IPS DF 6.9 (cell line): ENCODE measurements around the gene KIAA0825.

Source experiments
- DNase-seq: peaks from one replicate; pipeline ENCODE4 v3.0.0-alpha.2; 2013; ENCODE audit warnings: low read depth, low spot score
- H3K27ac ChIP-seq: one replicate; pipeline ENCODE4 v1.5.1; 2013; ENCODE audit warnings: low read length, control low read depth
- H3K27me3 ChIP-seq: 2 replicates; pipeline ENCODE4 v1.6.1; 2013; ENCODE audit warnings: mild to moderate bottlenecking, low read length; ENCODE audit not compliant: control insufficient read depth, insufficient read depth
- H3K36me3 ChIP-seq: 2 replicates; pipeline ENCODE4 v1.6.1; 2013; ENCODE audit warnings: low read length; ENCODE audit not compliant: control insufficient read depth, insufficient read depth
- H3K4me1 ChIP-seq: 2 replicates; pipeline ENCODE4 v1.6.1; 2013; ENCODE audit warnings: low read length; ENCODE audit not compliant: control insufficient read depth, insufficient read depth
- H3K4me3 ChIP-seq: 2 replicates; pipeline ENCODE4 v1.5.1; 2013; ENCODE audit warnings: mild to moderate bottlenecking, low read length
- H3K9me3 ChIP-seq: 2 replicates; pipeline ENCODE4 v1.6.1; 2013; ENCODE audit warnings: low read length, inconsistent platforms; ENCODE audit not compliant: control insufficient read depth, insufficient read depth
- whole genome bisulfite sequencing: extraction: QIAGEN DNeasy Blood & Tissue Kit; methylation state at CpG from one replicate; pipeline ENCODE4 v1.1.7; 2013; ENCODE audit warnings: mixed read lengths, missing lambda C conversion rate; ENCODE audit not compliant: insufficient read length, insufficient coverage; 5-methylcytosine and 5-hydroxymethylcytosine counted together

KIAA0825 gene

GRCh38 chr5:94623877-94624276 lies 5.5 kb upstream of the KIAA0825 start:
- H3K27ac ChIP-seq = no peak overlapping the region
- H3K27me3 ChIP-seq = no peaks in the 10 kb centered on the region
- no peaks in the 10 kb centered on the region for H3K4me1 ChIP-seq
- H3K36me3 ChIP-seq = no peaks in the 10 kb centered on the region
- H3K9me3 ChIP-seq = no peaks in the 10 kb centered on the region
- H3K4me3 ChIP-seq = no peak overlapping the region
- no CpG with 5 or more reads among the region's 2 CpGs for WGBS
- no peak for DNase-seq

DNA sequence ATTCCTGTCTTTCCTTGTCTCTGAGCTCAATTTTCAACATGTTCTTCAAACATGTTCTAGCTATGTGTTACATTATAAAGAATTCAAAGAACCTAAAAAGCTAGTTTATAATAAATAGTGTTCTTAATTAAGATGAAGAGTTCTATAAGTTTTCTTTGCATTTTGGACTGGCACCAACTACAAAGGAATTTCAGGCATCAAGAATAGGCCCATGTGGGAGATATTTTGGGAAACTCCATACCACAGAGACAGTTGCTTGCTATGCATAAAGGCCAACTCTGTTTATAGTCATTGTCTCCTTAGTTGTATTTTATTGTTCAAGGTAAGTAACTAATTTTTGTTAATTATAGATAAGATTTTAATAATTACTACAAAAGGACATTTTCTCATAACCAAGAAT lies 4.6 kb upstream of the KIAA0825 start:
- H3K4me3 ChIP-seq = no peak overlapping the region
- H3K4me1 ChIP-seq = no peaks in the 10 kb centered on the region
- H3K9me3 ChIP-seq = no peaks in the 10 kb centered on the region
- DNase-seq = no peak
- H3K27ac ChIP-seq = no peak overlapping the region
- no peaks in the 10 kb centered on the region for H3K27me3 ChIP-seq
- H3K36me3 ChIP-seq = no peaks in the 10 kb centered on the region

- DNase-seq = no peak
- H3K27me3 ChIP-seq = no peaks in the 10 kb centered on the region
- WGBS = no CpG with 5 or more reads among the region's 5 CpGs
- H3K27ac ChIP-seq = no peak overlapping the region
- H3K4me3 ChIP-seq = no peak overlapping the region
- no peaks in the 10 kb centered on the region for H3K4me1 ChIP-seq
- H3K36me3 ChIP-seq = no peaks in the 10 kb centered on the region
- H3K9me3 ChIP-seq = no peaks in the 10 kb centered on the region
Observed at GRCh38 chr5:94621763-94622162, 3.4 kb upstream of the KIAA0825 start.

DNA sequence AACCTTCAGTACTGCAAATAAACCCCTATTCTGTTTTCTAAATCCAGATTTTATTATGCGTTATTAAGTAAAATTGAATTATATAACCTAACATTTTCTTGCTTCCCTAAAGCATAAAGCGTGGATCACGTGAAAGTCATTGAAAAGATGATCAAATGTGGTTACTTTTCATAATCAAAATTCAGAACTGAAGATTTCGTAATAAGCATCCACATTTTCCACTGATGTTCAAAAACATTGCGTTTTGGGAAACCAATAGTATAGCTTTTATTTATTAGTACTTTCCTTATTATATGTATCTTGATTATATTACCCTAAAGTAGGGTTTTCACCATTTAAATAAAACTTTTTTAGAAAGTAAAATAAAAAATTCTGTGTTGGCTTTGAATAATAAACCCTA lies 1.9 kb upstream of the KIAA0825 start:
- Histone ChIP-seq H3K4me3 (no peak overlapping the region), H3K27ac (no peak overlapping the region), H3K9me3 (no peaks in the 10 kb centered on the region), H3K4me1 (no peaks in the 10 kb centered on the region), H3K27me3 (no peaks in the 10 kb centered on the region), H3K36me3 (no peaks in the 10 kb centered on the region)
- WGBS = no CpG with 5 or more reads among the region's 5 CpGs
- DNase-seq = no peak

DNA sequence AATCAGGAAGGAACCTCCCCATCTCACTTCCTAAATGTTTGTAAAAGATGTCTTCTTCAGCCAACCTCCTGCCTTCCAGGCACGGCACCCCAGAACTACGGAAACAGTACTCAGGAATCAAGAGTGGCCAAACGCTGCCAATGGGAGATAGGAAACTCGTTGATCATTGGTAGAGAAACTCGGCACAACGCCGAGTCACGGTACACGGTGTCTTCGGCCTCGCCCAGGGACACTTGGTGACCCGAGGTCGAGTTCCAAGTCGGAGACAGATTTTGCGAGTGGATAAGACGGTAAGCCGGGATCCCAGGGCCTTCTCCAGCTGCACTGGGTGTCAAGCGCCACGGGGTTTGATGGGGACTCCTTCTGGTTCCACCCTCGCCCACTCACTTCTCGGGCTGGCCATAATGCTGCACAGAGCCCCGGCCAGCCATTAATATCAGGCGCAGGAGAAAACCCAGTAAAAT lies 343 bp downstream of the KIAA0825 start:
- H3K4me3 ChIP-seq = peak overlapping the region; percentile 78
- DNase-seq = peak; percentile 13
- WGBS = no CpG with 5 or more reads among the region's 23 CpGs
- H3K4me1 ChIP-seq = no peaks in the 10 kb centered on the region
- no peaks in the 10 kb centered on the region for H3K36me3 ChIP-seq
- no peaks in the 10 kb centered on the region for H3K9me3 ChIP-seq
- H3K27ac ChIP-seq = no peak overlapping the region
- H3K27me3 ChIP-seq = no peaks in the 10 kb centered on the region

DNA sequence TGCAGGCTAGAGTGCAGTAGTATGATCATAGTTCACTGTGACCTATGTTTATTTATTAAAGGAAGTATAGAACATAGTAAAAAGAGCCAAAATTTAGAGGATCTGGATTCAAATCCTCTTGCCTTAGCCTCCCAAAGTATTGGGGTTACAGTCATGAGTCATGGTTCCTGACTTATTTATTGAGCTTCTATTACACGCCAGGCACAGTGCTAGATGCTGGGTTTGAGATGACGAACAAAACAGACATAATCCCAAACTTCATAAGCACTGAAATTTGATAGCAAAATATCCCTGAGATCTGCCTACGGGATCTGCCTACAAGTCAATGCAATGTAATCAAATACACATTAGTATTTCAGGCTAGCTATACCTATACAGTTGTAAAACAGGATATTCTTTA lies 2.5 kb downstream of the KIAA0825 start:
- no peak overlapping the region for H3K27ac ChIP-seq
- H3K27me3 ChIP-seq = no peaks in the 10 kb centered on the region
- no peaks in the 10 kb centered on the region for H3K4me1 ChIP-seq
- no peak for DNase-seq
- no CpG with 5 or more reads among the region's 3 CpGs for WGBS
- H3K9me3 ChIP-seq = no peaks in the 10 kb centered on the region
- no peaks in the 10 kb centered on the region for H3K36me3 ChIP-seq
- no peak overlapping the region for H3K4me3 ChIP-seq

- no CpG with 5 or more reads among the region's 2 CpGs for WGBS
Observed at GRCh38 chr5:94614156-94614805, 4.1 kb downstream of the KIAA0825 start.

GRCh38 chr5:94613583-94613982 lies 4.8 kb downstream of the KIAA0825 start:
- Histone ChIP-seq H3K4me3 (no peak overlapping the region), H3K9me3 (no peaks in the 10 kb centered on the region), H3K36me3 (no peaks in the 10 kb centered on the region), H3K27me3 (no peaks in the 10 kb centered on the region), H3K27ac (no peak overlapping the region), H3K4me1 (no peaks in the 10 kb centered on the region)
- peak; percentile 27 for DNase-seq
- WGBS = no CpG with 5 or more reads among the region's 2 CpGs

More at GRCh38 chr5:94614156-94614805, 4.1 kb downstream of the KIAA0825 start:
- Histone ChIP-seq H3K4me1 (no peaks in the 10 kb centered on the region), H3K9me3 (no peaks in the 10 kb centered on the region), H3K27ac (no peak overlapping the region), H3K4me3 (no peak overlapping the region), H3K36me3 (no peaks in the 10 kb centered on the region), H3K27me3 (no peaks in the 10 kb centered on the region)
- no peak for DNase-seq

DNA sequence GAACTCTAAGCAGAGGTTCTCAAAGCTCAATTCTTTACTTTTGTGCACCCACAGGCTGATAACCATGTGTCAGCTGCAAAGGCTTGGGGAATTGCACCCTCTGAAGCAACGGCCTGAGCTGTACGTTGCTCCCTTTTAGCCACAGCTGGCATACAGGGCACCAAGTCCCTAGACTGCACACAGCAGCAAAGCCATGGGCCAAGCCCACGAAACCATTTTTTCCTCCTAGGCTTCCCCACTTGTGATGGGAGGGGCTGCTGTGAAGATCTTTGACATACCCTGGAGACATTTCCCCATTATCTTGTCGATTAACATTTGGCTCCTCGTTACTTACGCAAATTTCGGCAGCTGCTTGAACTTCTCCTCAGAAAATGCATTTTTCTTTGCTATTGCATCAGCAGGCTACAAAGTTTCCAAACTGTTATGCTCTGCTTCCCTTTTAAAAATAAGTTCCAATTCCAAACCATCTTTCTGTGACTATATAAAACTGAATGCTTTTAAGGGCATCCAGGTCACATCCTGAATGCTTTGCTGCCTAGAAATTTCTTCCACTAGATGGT lies 23.0 kb downstream of the KIAA0825 start:
- Histone ChIP-seq H3K4me3 (no peak overlapping the region), H3K27me3 (no peaks in the 10 kb centered on the region), H3K4me1 (no peaks in the 10 kb centered on the region), H3K9me3 (no peaks in the 10 kb centered on the region), H3K36me3 (no peaks in the 10 kb centered on the region), H3K27ac (no peak overlapping the region)
- no peak for DNase-seq
- no CpG with 5 or more reads among the region's 7 CpGs for WGBS

DNA sequence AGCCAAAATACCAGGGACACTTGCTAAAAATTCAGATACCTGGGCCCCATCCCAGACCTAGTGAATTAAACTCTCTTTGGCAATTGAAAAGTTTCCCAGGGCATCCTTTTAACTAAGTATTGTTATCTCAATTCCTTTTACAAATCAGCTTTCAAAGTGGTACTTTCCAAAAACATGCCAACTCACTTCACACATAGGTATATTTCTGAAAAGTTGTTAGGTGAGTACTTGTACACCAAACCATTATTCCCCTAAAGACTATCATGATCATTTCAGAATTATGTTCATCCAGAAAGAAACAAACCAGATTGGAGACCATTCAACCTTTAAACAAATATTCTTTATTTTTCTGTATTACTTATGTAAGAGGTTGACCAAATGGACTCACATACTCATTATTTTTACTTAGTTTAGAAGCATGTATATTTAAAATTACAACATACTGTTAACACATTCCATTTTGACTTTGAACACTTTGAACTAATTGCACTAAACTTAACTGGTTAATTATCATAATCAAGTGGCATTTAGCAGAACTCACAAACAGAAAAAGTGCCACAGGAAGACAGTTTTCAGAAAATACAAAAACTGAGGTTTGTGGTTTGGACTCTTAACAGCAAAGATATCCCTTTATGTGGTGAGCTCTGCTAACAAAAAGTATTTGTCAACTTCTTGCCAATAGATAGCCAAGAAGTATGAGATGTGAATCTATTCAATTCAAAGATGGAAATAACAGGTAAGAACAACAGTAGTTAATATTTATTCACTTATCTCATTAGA lies 40.7 kb downstream of the KIAA0825 start:
- Histone ChIP-seq H3K27me3 (no peaks in the 10 kb centered on the region), H3K36me3 (no peaks in the 10 kb centered on the region), H3K27ac (no peak overlapping the region), H3K9me3 (no peaks in the 10 kb centered on the region), H3K4me3 (no peak overlapping the region), H3K4me1 (no peaks in the 10 kb centered on the region)
- no peak for DNase-seq
